ENCODE measurements around the gene CARM1. TPM values are rescaled to one million over a fixed set of nuclear protein-coding genes. Genes with fewer than 3 reads are reported as not detected.
A peak's percentile ranks its signal among the peaks of the same experiment; 100 is the strongest.

Gene CARM1
- total and polyA plus RNA-seq, 8 donors, result 34.4 to 54.1 (median 41.6) TPM

DNA sequence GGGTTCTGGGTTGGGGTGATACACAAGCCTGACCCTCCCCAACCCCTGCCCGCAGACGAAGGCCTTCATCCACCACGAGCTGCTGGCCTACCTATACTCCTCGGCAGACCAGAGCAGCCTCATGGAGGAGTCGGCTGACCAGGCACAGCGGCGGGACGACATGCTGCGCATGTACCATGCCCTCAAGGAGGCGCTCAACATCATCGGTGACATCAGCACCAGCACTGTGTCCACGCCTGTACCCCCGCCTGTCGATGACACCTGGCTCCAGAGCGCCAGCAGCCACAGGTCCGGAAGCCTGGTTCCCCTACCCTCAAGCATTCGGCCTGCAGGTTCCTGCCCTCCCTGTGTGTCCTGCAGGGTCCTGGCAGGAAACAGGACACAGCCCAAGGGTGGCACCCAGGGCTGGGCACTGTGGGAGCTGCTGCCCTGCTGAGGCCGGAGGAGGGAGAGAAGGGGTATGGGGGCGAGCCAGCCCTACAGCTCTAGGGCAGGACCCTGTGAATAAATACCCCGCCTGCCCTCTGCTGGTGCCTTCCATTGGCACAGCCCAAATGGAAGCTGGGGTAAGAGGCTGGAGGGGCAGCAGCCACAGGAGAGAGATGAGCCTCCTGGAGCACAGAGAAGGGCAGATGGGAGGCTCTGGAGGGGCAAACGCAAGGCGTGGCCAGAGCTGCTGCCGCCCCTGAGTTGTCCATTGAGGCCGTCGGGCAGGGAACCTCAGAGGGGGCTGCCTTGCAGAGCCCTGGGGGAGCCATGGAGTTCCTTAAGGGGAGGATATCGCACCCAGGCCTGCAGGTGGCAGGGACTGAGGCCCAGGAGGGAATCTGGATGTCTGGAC is 42.2 kb upstream of the CARM1 start:
- H3K4me3 ChIP-seq, result no peak overlapping the region
- H3K4me1 ChIP-seq, result no peaks in the 10 kb centered on the region
- no peaks in the 10 kb centered on the region for H3K27me3 ChIP-seq
- TF ChIP-seq, protein P1, sequence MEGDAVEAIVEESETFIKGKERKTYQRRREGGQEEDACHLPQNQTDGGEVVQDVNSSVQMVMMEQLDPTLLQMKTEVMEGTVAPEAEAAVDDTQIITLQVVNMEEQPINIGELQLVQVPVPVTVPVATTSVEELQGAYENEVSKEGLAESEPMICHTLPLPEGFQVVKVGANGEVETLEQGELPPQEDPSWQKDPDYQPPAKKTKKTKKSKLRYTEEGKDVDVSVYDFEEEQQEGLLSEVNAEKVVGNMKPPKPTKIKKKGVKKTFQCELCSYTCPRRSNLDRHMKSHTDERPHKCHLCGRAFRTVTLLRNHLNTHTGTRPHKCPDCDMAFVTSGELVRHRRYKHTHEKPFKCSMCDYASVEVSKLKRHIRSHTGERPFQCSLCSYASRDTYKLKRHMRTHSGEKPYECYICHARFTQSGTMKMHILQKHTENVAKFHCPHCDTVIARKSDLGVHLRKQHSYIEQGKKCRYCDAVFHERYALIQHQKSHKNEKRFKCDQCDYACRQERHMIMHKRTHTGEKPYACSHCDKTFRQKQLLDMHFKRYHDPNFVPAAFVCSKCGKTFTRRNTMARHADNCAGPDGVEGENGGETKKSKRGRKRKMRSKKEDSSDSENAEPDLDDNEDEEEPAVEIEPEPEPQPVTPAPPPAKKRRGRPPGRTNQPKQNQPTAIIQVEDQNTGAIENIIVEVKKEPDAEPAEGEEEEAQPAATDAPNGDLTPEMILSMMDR (IDR thresholded peaks at IDR 0.05), result no peak
- ATAC-seq (no peak), DNase-seq (peak in 1 of 4 donors; percentile 72)
- H3K9me3 ChIP-seq, result no peaks in the 10 kb centered on the region
- intact Hi-C loops (cut with DNase I), result no loop called here
- peaks cover 0 to 100% of the 10 kb centered on the region in 2 donors for H3K36me3 ChIP-seq
- peak overlapping the region in 1 of 2 donors; percentile 3 for H3K27ac ChIP-seq

DNA sequence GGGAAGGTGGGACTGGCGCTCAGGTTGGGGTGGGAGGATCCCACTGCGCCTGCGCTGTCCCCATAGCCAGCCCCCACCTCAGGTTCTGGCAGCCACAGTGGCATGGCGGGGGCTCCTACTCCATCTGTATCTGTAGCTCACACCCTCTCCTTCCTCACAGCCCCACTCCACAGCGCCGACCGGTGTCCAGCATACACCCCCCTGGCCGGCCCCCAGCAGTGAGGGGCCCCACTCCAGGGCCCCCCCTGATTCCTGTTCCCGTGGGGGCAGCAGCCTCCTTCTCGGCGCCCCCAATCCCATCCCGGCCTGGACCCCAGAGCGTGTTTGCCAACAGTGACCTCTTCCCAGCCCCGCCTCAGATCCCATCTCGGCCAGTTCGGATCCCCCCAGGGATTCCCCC is 41.4 kb upstream of the CARM1 start:
- TF ChIP-seq, protein P1 (IDR thresholded peaks at IDR 0.05), result no peak
- Histone ChIP-seq H3K9me3 (no peaks in the 10 kb centered on the region), H3K4me1 (peaks cover 0 to 1% of the 10 kb centered on the region in 2 donors), H3K27me3 (no peaks in the 10 kb centered on the region), H3K27ac (no peak overlapping the region), H3K36me3 (peaks cover 0 to 98% of the 10 kb centered on the region in 2 donors), H3K4me3 (no peak overlapping the region)
- peak in 1 of 4 donors; percentile 70 for DNase-seq
- ATAC-seq, result no peak
- intact Hi-C loops (cut with DNase I), result no loop called here

DNA sequence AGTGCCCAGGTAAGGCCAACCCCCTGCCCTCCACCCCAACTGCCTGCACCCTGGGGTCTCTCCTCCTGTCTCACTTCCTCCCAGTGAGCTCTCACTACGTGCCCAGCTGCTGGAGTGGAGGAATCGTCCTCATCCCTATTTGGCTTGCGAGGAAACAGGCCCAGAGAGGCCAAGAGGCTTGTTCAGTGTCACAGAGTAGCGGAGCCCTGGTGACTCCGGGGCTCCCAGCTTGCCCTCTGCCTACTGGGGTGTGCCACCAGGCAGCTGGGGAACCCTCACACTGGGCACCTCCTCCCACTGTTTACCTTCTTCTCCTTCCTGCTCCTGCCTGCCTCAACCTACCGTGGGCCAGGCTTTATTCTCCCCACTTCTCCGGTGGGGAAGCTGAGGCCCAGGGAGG is 41.0 kb upstream of the CARM1 start:
- TF ChIP-seq, protein P1 (IDR thresholded peaks at IDR 0.05), result no peak
- intact Hi-C loops (cut with DNase I), result no loop called here
- Histone ChIP-seq H3K36me3 (peaks cover 0 to 94% of the 10 kb centered on the region in 2 donors), H3K27me3 (no peaks in the 10 kb centered on the region), H3K27ac (no peak overlapping the region), H3K4me3 (no peak overlapping the region), H3K4me1 (peaks cover 0 to 5% of the 10 kb centered on the region in 2 donors), H3K9me3 (no peaks in the 10 kb centered on the region)
- ATAC-seq (no peak), DNase-seq (no peak)

DNA sequence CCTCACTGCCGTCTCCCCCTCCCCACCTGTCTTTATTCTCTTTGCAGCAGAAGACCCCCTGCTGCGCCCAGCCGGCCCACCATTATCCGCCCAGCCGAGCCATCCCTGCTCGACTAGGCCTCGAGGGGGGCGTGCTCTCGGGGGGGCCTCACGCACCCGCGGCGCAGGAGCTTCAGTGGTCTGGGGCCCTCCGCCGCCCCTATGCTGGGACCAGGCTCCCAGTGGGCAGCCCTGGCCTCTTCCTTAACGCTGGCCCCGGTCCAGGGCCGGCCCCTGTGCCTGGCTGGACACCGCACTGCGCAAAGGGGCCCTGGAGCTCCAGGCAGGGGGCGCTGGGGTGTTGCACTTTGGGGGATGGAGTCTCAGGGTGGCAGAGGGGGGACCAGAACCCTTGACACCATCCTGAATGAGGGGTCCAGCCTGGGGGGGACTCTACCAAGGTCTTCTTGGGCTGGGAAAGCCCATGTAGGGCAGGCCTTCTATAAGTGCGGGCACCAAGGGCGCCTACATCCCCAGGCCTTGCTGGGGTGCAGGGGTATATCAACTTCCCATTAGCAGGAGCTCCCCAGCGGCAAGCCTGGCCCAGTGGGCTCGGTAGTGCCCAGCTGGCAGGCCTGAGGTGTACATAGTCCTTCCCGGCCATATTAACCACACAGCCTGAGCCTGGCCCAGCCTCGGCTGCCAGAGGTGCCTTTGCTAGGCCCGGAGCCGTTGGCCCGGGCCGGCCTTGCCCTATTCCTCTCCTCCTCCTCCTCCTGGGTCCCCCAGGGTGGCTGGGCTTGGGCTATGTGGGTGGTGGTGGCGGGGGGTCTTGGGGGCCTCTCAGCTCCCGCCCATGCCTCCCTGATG is 40.2 kb upstream of the CARM1 start:
- no peak overlapping the region for H3K4me3 ChIP-seq
- intact Hi-C loops (cut with DNase I), result no loop called here
- TF ChIP-seq, protein P1 (IDR thresholded peaks at IDR 0.05), result no peak
- no peak overlapping the region for H3K27ac ChIP-seq
- ATAC-seq (no peak), DNase-seq (peak in 1 of 4 donors; percentile 67)
- peaks cover 0 to 6% of the 10 kb centered on the region in 2 donors for H3K4me1 ChIP-seq
- peaks cover 0 to 86% of the 10 kb centered on the region in 2 donors for H3K36me3 ChIP-seq
- H3K27me3 ChIP-seq, result no peaks in the 10 kb centered on the region
- H3K9me3 ChIP-seq, result no peaks in the 10 kb centered on the region
